Ectodermal cell (in vitro differentiated cells): ENCODE measurements around the gene DNM2.
"Not testable (repeated sequence)": the region's sequence is repeated elsewhere in the genome, so short reads cannot be mapped to it uniquely, and the experiment has no call there.

Experiments
- H3K27ac ChIP-seq: 2 replicates; pipeline ENCODE4 v1.7.0; 2013; ENCODE audit warnings: mild to moderate bottlenecking, low read depth, low read length; ENCODE audit not compliant: insufficient read depth, poor library complexity, severe bottlenecking
- H3K27me3 ChIP-seq: 2 replicates; pipeline ENCODE4 v1.7.0; 2013; ENCODE audit warnings: mild to moderate bottlenecking, low read length; ENCODE audit not compliant: insufficient read depth, control insufficient read depth, poor library complexity, severe bottlenecking
- H3K36me3 ChIP-seq: one replicate; pipeline ENCODE4 v1.7.0; 2013; ENCODE audit warnings: low read length; ENCODE audit not compliant: control insufficient read depth, insufficient read depth
- H3K4me1 ChIP-seq: one replicate; pipeline ENCODE4 v1.7.0; 2013; ENCODE audit warnings: low read length; ENCODE audit not compliant: control insufficient read depth, insufficient read depth
- H3K4me3 ChIP-seq: 2 replicates; pipeline ENCODE4 v1.7.0; 2013; ENCODE audit warnings: low read depth, low read length, control low read depth; ENCODE audit not compliant: insufficient read depth
- H3K9me3 ChIP-seq: 2 replicates; pipeline ENCODE4 v1.7.0; 2013; ENCODE audit warnings: mild to moderate bottlenecking, low read length, moderate library complexity; ENCODE audit not compliant: control insufficient read depth
- WGBS, 2 experiments: methylation state at CpG; one replicate each; pipeline ENCODE4 v1.1.7; 2013; ENCODE audit warnings: missing lambda C conversion rate in 2 of 2; 5-methylcytosine and 5-hydroxymethylcytosine counted together

DNM2 gene

GRCh38 chr19:10848230-10848856 is 130.5 kb downstream of the DNM2 start, which contains the start of gene C19orf38:
C19orf38 (plus strand) TSS chr19:10848415; CDS start chr19:10848509, 94 bp downstream.
- no peaks in the 10 kb centered on the region for H3K9me3 ChIP-seq
- H3K27me3 ChIP-seq, result no peaks in the 10 kb centered on the region
- H3K4me1 ChIP-seq, result no peaks in the 10 kb centered on the region
- H3K27ac ChIP-seq, result no peak within 1 kb of the TSS
- WGBS, 2 experiments, result 80 to 84% methylated on average over 14 of the region's 14 CpGs
- no peak within 1 kb of the TSS for H3K4me3 ChIP-seq
- no peaks in the 10 kb centered on the region for H3K36me3 ChIP-seq

GRCh38 chr19:10850631-10851030 is 132.8 kb downstream of the DNM2 start:
- Histone ChIP-seq H3K27me3 (no peaks in the 10 kb centered on the region), H3K4me1 (no peaks in the 10 kb centered on the region), H3K4me3 (no peak overlapping the region), H3K36me3 (no peaks in the 10 kb centered on the region), H3K27ac (no peak overlapping the region), H3K9me3 (no peaks in the 10 kb centered on the region)
- 83 to 86% methylated on average over 5 of the region's 5 CpGs for WGBS, 2 experiments

DNA sequence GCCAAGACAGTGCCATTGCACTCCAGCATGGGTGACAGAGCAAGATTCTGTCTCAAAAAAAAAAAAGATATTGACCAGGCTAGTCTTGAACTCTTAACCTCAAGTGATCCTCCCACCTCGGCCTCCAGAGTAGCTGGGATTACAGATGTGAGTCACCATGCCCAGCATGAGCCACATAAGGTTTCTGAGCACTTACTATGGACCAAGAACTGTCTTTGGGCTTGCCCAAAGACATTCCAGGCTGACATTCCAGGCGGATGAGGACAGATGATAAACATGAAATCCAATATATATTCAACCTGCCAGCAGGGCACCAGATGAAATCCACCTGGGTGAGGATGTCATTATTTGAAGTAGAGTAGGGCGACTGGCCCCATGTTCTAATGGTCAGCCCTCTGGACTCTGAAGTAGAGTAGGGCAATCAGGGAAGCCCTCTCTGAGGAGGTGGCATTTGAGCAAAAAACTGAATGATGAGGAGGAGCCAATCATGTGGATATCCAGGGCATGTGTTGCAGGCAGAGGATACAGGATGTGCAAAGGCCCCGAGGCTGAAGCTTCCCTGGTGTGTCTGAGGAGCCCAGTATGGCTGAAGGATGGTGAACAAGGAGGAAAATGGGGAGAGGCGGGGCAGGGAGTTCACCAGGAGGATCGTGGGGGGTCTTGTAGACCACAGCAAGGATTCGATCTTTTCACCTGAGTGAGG is 134.4 kb downstream of the DNM2 start:
- H3K9me3 ChIP-seq, result no peaks in the 10 kb centered on the region
- no peaks in the 10 kb centered on the region for H3K4me1 ChIP-seq
- H3K27ac ChIP-seq, result no peak overlapping the region
- no peaks in the 10 kb centered on the region for H3K36me3 ChIP-seq
- no peaks in the 10 kb centered on the region for H3K27me3 ChIP-seq
- no peak overlapping the region for H3K4me3 ChIP-seq
- 82 to 84% methylated on average over 7 of the region's 7 CpGs for WGBS, 2 experiments

- Histone ChIP-seq H3K27me3 (no peaks in the 10 kb centered on the region), H3K9me3 (no peaks in the 10 kb centered on the region), H3K4me3 (no peak overlapping the region), H3K36me3 (no peaks in the 10 kb centered on the region), H3K4me1 (no peaks in the 10 kb centered on the region), H3K27ac (no peak overlapping the region)
- WGBS, 2 experiments, result 85 to 89% methylated on average over 7 of the region's 7 CpGs
Measured at GRCh38 chr19:10852941-10853340, 135.1 kb downstream of the DNM2 start.

GRCh38 chr19:10854350-10855089 is 136.6 kb downstream of the DNM2 start:
- WGBS, 2 experiments, result 88 to 90% methylated on average over 7 of the region's 7 CpGs
- Histone ChIP-seq H3K27ac (no peak overlapping the region), H3K4me1 (no peaks in the 10 kb centered on the region), H3K4me3 (no peak overlapping the region), H3K36me3 (no peaks in the 10 kb centered on the region), H3K27me3 (no peaks in the 10 kb centered on the region), H3K9me3 (no peaks in the 10 kb centered on the region)

DNA sequence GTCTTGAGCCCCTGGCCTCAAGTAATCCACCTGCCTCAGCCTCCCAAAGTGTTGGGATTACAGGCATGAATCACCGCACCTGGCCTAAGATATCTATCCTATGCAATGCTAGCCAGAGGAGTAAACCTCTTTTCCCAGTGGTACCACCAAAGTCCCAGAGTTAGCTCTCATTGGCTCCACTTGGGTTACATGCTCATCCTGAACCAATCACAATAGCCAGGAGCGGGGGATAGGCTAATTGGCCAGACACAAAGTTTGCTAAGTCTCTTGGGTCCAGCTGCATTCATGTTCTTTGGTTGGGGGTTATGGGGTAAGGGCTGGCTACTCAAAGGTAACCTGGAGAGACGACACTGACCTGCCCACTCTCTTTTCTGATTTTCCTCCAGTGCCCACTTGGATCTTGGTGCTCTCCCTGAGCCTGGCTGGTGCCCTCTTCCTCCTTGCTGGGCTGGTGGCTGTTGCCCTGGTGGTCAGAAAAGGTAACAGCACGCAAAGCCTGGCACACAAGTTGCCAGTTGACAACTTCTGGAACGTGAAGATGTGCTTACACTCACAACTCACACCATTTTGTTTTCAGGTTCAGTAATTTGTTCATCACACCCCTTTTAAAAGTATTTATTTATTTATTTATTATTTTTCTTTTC is 138.1 kb downstream of the DNM2 start:
- no peak overlapping the region for H3K4me3 ChIP-seq
- H3K27ac ChIP-seq, result no peak overlapping the region
- no peaks in the 10 kb centered on the region for H3K36me3 ChIP-seq
- H3K27me3 ChIP-seq, result no peaks in the 10 kb centered on the region
- H3K9me3 ChIP-seq, result no peaks in the 10 kb centered on the region
- WGBS, 2 experiments, result 73 to 78% methylated on average over 5 of the region's 5 CpGs
- no peaks in the 10 kb centered on the region for H3K4me1 ChIP-seq

DNA sequence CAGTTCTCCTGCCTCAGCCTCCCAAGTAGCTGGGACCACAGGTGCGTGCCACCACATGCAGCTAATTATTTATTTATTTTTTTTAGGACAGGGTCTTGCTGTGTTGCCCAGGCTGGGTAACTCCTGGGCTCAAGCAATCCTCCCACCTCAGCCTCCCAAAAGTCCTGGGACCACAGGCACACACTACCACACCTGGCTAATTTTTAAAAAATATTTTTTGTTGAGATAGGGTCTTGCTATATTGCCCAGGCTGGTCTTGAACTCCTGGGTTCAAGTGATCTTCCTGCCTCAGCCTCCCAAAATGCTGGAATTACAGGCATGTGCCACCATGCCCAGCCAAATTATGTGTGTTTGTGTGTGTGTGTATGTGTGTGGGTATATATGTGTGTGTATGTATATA is 139.0 kb downstream of the DNM2 start:
- not testable (repeated sequence) for H3K27ac ChIP-seq, H3K27me3 ChIP-seq, H3K4me3 ChIP-seq, H3K9me3 ChIP-seq, H3K36me3 ChIP-seq, H3K4me1 ChIP-seq
- 89 to 100% methylated on average over 1 of the region's 1 CpG for WGBS, 2 experiments

- Histone ChIP-seq H3K4me3 (no peak overlapping the region), H3K4me1 (no peaks in the 10 kb centered on the region), H3K36me3 (no peaks in the 10 kb centered on the region), H3K9me3 (no peaks in the 10 kb centered on the region), H3K27me3 (no peaks in the 10 kb centered on the region), H3K27ac (no peak overlapping the region)
- WGBS, 2 experiments, result 33 to 46% methylated on average over 3 to 4 of the region's 4 CpGs
Measured at GRCh38 chr19:10858204-10858828, 140.4 kb downstream of the DNM2 start.

GRCh38 chr19:10861103-10861651 is 143.3 kb downstream of the DNM2 start:
- Histone ChIP-seq H3K27me3 (no peaks in the 10 kb centered on the region), H3K4me1 (no peaks in the 10 kb centered on the region), H3K9me3 (no peaks in the 10 kb centered on the region), H3K4me3 (no peak overlapping the region), H3K36me3 (no peaks in the 10 kb centered on the region), H3K27ac (no peak overlapping the region)
- WGBS, 2 experiments, result 74 to 78% methylated on average over 7 of the region's 7 CpGs
